Raji (cell line): ENCODE measurements around the gene HMG20A.

ENCODE experiments used
- POLR2A ChIP-seq: IDR thresholded peaks from 2 replicates; pipeline ENCODE4 v1.6.1; 2011; ENCODE audit warnings: low read depth, low read length, control low read depth; ENCODE audit not compliant: insufficient read depth

Gene HMG20A

GRCh38 chr15:77508541-77509243 lies 88.0 kb downstream of the HMG20A start:
- no peak for TF ChIP-seq POLR2A

- TF ChIP-seq POLR2A = no peak
Observed at GRCh38 chr15:77510066-77511057, 89.7 kb downstream of the HMG20A start.

- TF ChIP-seq POLR2A = no peak
Observed at GRCh38 chr15:77511869-77512268, 91.2 kb downstream of the HMG20A start.

- TF ChIP-seq POLR2A = no peak
Observed at GRCh38 chr15:77513226-77513625, 92.5 kb downstream of the HMG20A start.

- TF ChIP-seq POLR2A = no peak
Observed at GRCh38 chr15:77514641-77515402, 94.1 kb downstream of the HMG20A start.

GRCh38 chr15:77515613-77516012 lies 94.9 kb downstream of the HMG20A start:
- TF ChIP-seq POLR2A = no peak

GRCh38 chr15:77516076-77516475 lies 95.4 kb downstream of the HMG20A start:
- no peak for TF ChIP-seq POLR2A

GRCh38 chr15:77516786-77517185 lies 96.1 kb downstream of the HMG20A start:
- TF ChIP-seq POLR2A = no peak

- no peak for TF ChIP-seq POLR2A
Observed at GRCh38 chr15:77517579-77517978, 96.9 kb downstream of the HMG20A start.

- TF ChIP-seq POLR2A = no peak
Observed at GRCh38 chr15:77518458-77518857, 97.8 kb downstream of the HMG20A start.

- TF ChIP-seq POLR2A = no peak
Observed at GRCh38 chr15:77519540-77519939, 98.9 kb downstream of the HMG20A start.

- TF ChIP-seq POLR2A = no peak
Observed at GRCh38 chr15:77521206-77521605, 100.5 kb downstream of the HMG20A start.

GRCh38 chr15:77525400-77525811 lies 104.7 kb downstream of the HMG20A start:
- TF ChIP-seq POLR2A = no peak

GRCh38 chr15:77525907-77526594 lies 105.4 kb downstream of the HMG20A start:
- no peak for TF ChIP-seq POLR2A
